Measurements from ENCODE around the gene IZUMO3. TPM values are rescaled to one million over a fixed set of nuclear protein-coding genes. Genes with fewer than 3 reads are reported as not detected.

The IZUMO3 gene
- polyA plus RNA-seq, 1 of the 3 experiments (the other 2 are of a cell fraction): not detected

DNA sequence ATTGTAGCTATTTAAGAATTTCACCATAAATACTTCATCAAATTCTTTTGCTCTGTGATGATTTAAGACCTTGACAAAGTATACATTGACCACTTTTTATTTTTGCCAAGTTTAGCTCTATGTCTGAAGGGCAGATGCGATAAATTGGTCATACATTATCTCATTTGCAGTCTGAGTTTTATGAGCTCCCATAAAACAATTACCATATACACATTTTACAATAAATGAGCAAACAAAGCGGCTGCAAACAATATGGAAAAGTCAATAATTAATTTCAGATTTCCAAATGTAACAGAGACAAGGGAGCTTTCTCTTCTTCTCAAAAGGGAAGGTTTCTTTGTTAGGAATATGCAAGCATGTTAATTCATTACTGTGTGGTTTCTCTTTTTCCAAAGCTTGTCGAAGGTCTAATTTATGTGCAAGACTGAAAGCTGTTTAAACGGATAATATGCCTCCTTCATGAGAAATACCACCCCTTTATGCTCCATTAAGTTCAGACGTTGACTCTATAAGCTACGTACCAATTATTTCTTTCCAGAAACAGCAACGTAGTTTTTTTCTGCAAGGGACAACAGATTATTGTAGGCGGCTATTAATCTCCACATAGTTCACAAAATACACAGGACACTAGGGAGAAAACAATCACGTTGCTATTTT lies 7.0 kb upstream of the IZUMO3 start:
- TF ChIP-seq MEF2A (IDR thresholded peaks at IDR 0.05; ENCODE audit: borderline replicate concordance, low read depth) (no peak), GABPA (IDR thresholded peaks at IDR 0.05; ENCODE audit: low read depth) (no peak), MXI1 (IDR thresholded peaks at IDR 0.05; ENCODE audit: low read depth, low read length) (no peak)
- TF ChIP-seq, protein P1, sequence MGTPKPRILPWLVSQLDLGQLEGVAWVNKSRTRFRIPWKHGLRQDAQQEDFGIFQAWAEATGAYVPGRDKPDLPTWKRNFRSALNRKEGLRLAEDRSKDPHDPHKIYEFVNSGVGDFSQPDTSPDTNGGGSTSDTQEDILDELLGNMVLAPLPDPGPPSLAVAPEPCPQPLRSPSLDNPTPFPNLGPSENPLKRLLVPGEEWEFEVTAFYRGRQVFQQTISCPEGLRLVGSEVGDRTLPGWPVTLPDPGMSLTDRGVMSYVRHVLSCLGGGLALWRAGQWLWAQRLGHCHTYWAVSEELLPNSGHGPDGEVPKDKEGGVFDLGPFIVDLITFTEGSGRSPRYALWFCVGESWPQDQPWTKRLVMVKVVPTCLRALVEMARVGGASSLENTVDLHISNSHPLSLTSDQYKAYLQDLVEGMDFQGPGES (IDR thresholded peaks at IDR 0.05; ENCODE audit: low read depth, low read length): no peak
- Histone ChIP-seq H3K4me1 (ENCODE audit: control insufficient read depth in 1 of 2, insufficient read depth in 2 of 2, low read depth in 1 of 2, low read length in 1 of 2) (no peaks in the 10 kb centered on the region), H4K20me1 (ENCODE audit: insufficient read depth) (no peaks in the 10 kb centered on the region), H2AFZ (ENCODE audit: low read depth) (no peak overlapping the region), H3K9me2 (no peaks in the 10 kb centered on the region), H3K79me2 (ENCODE audit: insufficient read depth) (no peaks in the 10 kb centered on the region), H3K9ac (no peak overlapping the region), H3K27ac (ENCODE audit: low read depth in 2 of 2, low read length in 1 of 2) (no peak overlapping the region), H3K9me3 (peaks cover 4% of the 10 kb centered on the region; the same call in 1 of the 2 replicates), H3K36me3 (replicated peaks in 1 of 2; ENCODE audit: control insufficient read depth in 1 of 2, insufficient read depth in 2 of 2, low read length in 1 of 2) (no peaks in the 10 kb centered on the region), H3F3A (replicated peaks; ENCODE audit: insufficient read depth) (no peaks in the 10 kb centered on the region), H3K4me2 (no peak overlapping the region), H3K4me3 (ENCODE audit: low read depth in 2 of 2, low read length in 1 of 2) (no peak overlapping the region), H3K27me3 (ENCODE audit: insufficient read depth) (no peaks in the 10 kb centered on the region)
- WGBS (ENCODE audit: low lambda C conversion rate): 24% methylated on average over 9 of the region's 9 CpGs
- ChIA-PET CTCF (no interaction called here), POLR2A (no interaction called here)
- DNase-seq: no peak

DNA sequence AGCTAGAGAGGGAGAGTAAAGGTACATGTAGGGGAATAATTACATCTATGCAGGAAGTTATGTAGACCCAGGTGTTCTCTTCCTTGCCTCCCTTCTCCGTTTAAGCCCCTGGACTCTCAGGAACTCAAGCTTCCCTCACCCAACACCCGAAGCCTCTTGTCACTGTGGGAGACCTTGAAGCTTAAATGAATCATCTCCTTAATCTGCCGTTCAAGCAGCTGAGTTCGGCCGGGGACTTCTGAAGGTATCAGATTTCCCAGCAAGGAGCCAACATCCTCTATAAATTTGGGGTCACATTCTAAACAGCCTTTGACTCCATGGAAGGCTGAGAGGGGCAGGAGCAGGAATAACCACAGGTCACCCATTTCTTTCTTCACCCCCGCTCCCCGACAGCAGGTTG lies 412 bp downstream of the IZUMO3 start:
- H3K4me2 ChIP-seq: no peak overlapping the region
- H3K9me2 ChIP-seq: no peaks in the 10 kb centered on the region
- H3F3A ChIP-seq (replicated peaks; ENCODE audit: insufficient read depth): no peaks in the 10 kb centered on the region
- no peak overlapping the region for H3K9ac ChIP-seq
- H3K4me1 ChIP-seq (ENCODE audit: control insufficient read depth in 1 of 2, insufficient read depth in 2 of 2, low read depth in 1 of 2, low read length in 1 of 2): no peaks in the 10 kb centered on the region
- H3K9me3 ChIP-seq: peaks cover 4% of the 10 kb centered on the region; the same call in 1 of the 2 replicates
- CTCF ChIA-PET: no interaction called here
- POLR2A ChIA-PET: no interaction called here
- no peaks in the 10 kb centered on the region for H3K27me3 ChIP-seq (ENCODE audit: insufficient read depth)
- DNase-seq: no peak
- no peak overlapping the region for H2AFZ ChIP-seq (ENCODE audit: low read depth)
- WGBS (ENCODE audit: low lambda C conversion rate): 26% methylated on average over 7 of the region's 7 CpGs
- no peak for TF ChIP-seq CHD2 (IDR thresholded peaks at IDR 0.05; ENCODE audit: low read length, partially characterized antibody)
- H4K20me1 ChIP-seq (ENCODE audit: insufficient read depth): no peaks in the 10 kb centered on the region
- no peak overlapping the region for H3K4me3 ChIP-seq (ENCODE audit: low read depth in 2 of 2, low read length in 1 of 2)
- H3K27ac ChIP-seq (ENCODE audit: low read depth in 2 of 2, low read length in 1 of 2): no peak overlapping the region
- H3K36me3 ChIP-seq (replicated peaks in 1 of 2; ENCODE audit: control insufficient read depth in 1 of 2, insufficient read depth in 2 of 2, low read length in 1 of 2): no peaks in the 10 kb centered on the region
- no peaks in the 10 kb centered on the region for H3K79me2 ChIP-seq (ENCODE audit: insufficient read depth)

DNA sequence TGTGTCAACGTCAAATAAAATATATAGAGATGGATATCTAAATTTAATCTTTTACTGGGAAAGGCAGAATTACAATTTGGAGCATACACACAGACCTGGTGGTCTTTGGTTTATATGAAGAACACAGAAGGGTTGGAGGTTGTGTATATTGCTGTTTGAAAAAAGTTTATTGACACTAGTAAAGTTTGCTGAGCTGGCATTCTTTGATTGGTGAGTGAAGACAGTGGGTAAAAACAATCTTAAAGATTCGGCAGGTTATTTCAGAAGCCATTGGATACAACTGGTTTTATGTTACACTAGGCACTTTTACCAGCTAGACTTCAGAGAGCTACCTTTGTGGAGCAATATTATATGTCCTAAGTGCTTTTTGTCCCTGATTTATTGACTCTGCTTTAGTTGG lies 27.2 kb downstream of the IZUMO3 start:
- Histone ChIP-seq H3F3A (replicated peaks; ENCODE audit: insufficient read depth) (no peaks in the 10 kb centered on the region), H3K9ac (no peak overlapping the region), H3K27me3 (ENCODE audit: insufficient read depth) (no peaks in the 10 kb centered on the region), H3K36me3 (replicated peaks in 1 of 2; ENCODE audit: control insufficient read depth in 1 of 2, insufficient read depth in 2 of 2, low read length in 1 of 2) (no peaks in the 10 kb centered on the region), H3K4me3 (ENCODE audit: low read depth in 2 of 2, low read length in 1 of 2) (no peak overlapping the region), H3K4me2 (no peak overlapping the region), H3K27ac (ENCODE audit: low read depth in 2 of 2, low read length in 1 of 2) (no peak overlapping the region), H3K9me2 (no peaks in the 10 kb centered on the region), H3K4me1 (ENCODE audit: control insufficient read depth in 1 of 2, insufficient read depth in 2 of 2, low read depth in 1 of 2, low read length in 1 of 2) (no peaks in the 10 kb centered on the region), H4K20me1 (ENCODE audit: insufficient read depth) (no peaks in the 10 kb centered on the region), H3K79me2 (ENCODE audit: insufficient read depth) (no peaks in the 10 kb centered on the region), H2AFZ (ENCODE audit: low read depth) (no peak overlapping the region), H3K9me3 (no peaks in the 10 kb centered on the region)
- no peak for TF ChIP-seq JUND (IDR thresholded peaks at IDR 0.05)
- TF ChIP-seq, protein P2, sequence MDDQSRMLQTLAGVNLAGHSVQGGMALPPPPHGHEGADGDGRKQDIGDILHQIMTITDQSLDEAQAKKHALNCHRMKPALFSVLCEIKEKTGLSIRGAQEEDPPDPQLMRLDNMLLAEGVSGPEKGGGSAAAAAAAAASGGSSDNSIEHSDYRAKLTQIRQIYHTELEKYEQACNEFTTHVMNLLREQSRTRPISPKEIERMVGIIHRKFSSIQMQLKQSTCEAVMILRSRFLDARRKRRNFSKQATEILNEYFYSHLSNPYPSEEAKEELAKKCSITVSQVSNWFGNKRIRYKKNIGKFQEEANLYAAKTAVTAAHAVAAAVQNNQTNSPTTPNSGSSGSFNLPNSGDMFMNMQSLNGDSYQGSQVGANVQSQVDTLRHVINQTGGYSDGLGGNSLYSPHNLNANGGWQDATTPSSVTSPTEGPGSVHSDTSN (IDR thresholded peaks at IDR 0.05): no peak
- TF ChIP-seq, protein P3, sequence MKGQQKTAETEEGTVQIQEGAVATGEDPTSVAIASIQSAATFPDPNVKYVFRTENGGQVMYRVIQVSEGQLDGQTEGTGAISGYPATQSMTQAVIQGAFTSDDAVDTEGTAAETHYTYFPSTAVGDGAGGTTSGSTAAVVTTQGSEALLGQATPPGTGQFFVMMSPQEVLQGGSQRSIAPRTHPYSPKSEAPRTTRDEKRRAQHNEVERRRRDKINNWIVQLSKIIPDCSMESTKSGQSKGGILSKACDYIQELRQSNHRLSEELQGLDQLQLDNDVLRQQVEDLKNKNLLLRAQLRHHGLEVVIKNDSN (IDR thresholded peaks at IDR 0.05; ENCODE audit: borderline replicate concordance, low read depth): no peak
- no peak for TF ChIP-seq TCF12 (IDR thresholded peaks at IDR 0.05)
- TF ChIP-seq RFX5 (IDR thresholded peaks at IDR 0.05; ENCODE audit: low read length): no peak
- no peak for TF ChIP-seq GATA2 (CRISPR knock-in tag; IDR thresholded peaks at IDR 0.05)
- no peak for TF ChIP-seq NFIC (IDR thresholded peaks at IDR 0.05; ENCODE audit: borderline replicate concordance)
- no peak for TF ChIP-seq RXRA (IDR thresholded peaks at IDR 0.05; ENCODE audit: borderline replicate concordance, low read depth)
- TF ChIP-seq YY1 (IDR thresholded peaks at IDR 0.05; ENCODE audit: low read depth): no peak
- TF ChIP-seq, protein P4, sequence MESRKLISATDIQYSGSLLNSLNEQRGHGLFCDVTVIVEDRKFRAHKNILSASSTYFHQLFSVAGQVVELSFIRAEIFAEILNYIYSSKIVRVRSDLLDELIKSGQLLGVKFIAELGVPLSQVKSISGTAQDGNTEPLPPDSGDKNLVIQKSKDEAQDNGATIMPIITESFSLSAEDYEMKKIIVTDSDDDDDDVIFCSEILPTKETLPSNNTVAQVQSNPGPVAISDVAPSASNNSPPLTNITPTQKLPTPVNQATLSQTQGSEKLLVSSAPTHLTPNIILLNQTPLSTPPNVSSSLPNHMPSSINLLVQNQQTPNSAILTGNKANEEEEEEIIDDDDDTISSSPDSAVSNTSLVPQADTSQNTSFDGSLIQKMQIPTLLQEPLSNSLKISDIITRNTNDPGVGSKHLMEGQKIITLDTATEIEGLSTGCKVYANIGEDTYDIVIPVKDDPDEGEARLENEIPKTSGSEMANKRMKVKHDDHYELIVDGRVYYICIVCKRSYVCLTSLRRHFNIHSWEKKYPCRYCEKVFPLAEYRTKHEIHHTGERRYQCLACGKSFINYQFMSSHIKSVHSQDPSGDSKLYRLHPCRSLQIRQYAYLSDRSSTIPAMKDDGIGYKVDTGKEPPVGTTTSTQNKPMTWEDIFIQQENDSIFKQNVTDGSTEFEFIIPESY (IDR thresholded peaks at IDR 0.05; ENCODE audit: borderline replicate concordance, low read depth): no peak
- no peak for TF ChIP-seq FOXM1 (IDR thresholded peaks at IDR 0.05; ENCODE audit: low read depth)
- no peak for TF ChIP-seq FOXJ3 (CRISPR knock-in tag; IDR thresholded peaks at IDR 0.05)
- no peak for DNase-seq
- ChIA-PET POLR2A (no interaction called here), CTCF (interaction anchor here (1.6 kb wide), 1 partner anchor 831 kb away, joined by 3 read pairs; no protein-coding TSS in a partner anchor)
- 23% methylated on average over 2 of the region's 2 CpGs for WGBS (ENCODE audit: low lambda C conversion rate)
